ENCODE data around the gene GRK4.

Gene GRK4

DNA sequence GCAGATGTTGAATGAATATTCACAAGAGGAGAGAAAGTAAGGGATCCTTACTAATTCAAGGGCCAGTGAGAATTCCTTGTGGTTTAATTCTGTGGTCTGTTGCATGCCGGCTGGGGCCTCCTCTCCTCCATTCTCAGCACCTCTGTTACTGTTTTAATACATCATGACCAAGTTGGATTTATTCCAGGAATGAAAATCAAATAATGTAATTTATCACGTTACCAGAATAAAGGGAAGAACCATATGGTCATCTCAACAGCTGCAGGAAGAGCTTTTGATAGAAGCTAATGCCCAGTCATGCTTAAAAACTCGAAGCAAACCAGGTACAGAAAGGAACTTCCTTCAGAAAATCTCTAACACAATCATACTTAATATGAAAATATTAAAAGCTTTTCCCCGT is 54.1 kb downstream of the GRK4 start:
- DNase-seq, result peak; percentile 13

DNA sequence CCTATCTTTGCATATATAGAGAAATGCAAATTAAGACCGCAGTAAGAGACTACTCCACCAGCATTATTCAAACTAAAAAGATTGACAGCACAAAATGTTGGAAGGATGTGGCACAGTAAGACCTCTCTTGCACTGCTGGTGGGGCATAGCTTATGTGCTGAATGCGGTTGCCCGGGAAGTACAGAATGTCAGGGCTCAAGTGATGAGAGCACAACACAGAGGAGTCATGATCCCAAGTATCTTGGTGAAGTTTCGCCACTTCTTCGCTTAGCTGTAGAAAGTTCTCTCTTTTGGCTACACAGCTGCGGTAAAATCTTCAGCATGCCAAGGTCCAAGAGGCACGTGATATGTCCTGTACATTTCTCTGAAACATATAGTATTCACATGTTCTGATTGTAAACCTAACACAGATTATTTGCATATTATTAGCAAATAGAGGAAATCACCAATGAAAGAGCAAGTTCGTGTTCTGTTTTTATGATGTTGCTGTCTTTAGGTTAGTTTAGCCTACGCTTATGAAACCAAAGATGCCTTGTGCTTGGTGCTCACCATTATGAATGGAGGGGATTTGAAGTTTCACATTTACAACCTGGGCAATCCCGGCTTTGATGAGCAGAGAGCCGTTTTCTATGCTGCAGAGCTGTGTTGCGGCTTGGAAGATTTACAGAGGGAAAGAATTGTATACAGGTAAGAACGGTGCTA is 55.9 kb downstream of the GRK4 start:
- no peak for DNase-seq

DNA sequence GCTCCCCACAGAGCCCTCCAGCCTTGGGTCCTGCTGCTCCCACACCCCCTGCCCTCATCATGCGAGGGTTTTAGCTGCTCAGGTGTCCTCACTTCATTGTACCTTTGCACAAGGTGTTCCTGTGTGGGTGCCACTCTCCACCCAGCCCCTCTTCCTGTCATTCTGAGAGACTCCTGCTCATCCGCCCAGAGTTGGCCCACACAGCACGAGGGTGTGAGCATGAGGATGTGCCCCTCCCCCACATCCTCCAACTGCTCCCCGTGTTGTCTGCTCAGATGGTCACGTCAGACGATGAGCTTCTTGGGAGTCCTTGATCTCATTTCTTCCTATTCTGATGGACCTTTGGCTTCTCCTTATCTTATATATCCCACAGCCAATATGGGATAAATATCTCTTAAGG is 57.8 kb downstream of the GRK4 start:
- DNase-seq, result no peak

DNA sequence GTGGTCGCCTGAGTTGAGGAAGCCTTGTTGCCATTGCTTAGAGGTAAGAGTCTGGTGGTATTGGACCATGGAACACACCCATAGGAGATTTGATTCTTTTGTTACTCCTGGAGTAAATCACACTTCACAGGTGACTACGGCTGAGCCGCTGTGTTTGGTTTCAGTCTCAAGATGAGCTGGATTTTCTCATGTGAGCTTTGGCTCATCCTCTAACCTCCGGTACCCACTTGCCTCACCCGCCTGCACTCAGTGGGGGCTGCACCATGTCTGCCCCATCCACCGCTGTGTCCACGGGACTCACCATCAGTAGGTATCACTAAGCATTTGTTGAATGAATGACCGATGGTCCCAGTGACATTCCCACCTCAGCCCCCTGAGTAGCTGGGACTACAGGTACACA is 58.3 kb downstream of the GRK4 start:
- DNase-seq, result no peak

DNA sequence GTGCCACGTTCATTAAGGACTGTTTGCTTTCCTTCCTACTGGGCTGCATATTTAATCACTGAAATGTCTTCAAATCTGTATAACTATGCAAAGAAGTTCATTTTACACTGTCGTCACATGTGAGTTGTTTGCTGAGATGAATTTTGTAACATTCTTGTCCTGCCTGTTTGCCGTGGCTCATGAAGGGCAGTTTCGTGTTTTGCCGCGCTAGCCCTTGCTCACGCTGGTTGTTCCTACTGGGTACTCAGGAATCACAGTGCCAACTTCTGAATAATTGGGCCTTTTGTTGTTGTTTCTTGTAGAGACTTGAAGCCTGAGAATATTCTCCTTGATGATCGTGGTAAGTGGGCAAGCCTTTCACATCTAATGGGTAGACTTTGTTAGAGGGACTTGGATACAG is 58.7 kb downstream of the GRK4 start:
- DNase-seq, result no peak

DNA sequence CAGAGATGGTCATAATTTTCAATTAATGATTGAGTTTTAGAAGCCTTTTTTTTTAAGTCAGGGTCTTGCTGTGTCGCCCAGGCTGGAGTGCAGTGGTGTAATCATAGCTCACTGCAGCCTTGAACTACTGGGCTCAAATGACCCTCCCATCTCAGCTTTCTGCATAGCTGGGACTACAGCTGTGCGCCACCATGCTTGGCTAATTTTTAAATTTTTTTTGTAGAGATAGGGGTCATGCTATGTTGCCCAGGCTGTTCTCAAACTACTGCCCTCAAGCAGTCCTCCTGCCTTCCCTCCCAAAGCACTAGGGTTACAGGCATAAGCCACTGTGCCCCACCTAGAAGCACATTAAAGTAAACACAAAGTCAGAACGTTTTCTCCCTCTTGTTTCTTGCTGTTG is 59.3 kb downstream of the GRK4 start:
- no peak for DNase-seq

DNA sequence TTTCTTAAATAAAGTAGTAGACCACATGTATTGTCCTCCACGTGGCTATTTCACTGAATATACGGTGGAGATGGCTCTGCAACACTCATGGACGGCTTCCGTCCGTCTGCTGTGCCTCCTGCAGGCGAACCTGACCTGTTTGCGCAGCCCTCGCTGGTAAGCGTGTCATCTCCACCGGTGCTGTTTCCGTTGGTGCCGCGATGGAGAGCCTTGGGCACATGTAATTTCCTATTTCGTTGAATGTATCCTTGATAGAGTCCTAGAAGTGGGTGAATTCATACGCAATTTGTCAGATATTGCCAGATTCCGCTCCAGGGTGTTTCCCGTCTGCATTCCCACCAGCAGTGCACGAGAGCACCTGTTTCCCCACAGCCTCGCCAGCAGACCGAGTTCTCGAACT is 62.5 kb downstream of the GRK4 start:
- DNase-seq, result no peak

DNA sequence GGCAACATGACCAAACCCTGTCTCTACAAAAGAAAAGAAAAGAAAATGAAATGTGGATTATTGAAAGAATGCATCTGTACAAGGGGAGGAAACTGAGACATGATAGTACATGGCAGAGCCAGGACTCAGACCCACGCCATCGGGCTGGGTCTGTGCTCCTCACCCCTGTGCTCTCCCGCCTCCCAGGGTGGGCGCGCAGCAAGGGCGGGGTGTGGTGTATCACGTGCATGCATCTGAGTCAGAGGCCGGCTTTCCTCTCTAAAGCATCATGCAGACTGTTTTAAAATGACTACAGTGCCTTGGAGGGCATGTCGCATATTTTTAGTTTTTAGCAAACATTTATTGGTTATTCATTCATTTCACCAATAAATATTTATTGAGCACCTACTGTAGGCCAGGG is 63.2 kb downstream of the GRK4 start:
- DNase-seq, result peak; percentile 24

DNA sequence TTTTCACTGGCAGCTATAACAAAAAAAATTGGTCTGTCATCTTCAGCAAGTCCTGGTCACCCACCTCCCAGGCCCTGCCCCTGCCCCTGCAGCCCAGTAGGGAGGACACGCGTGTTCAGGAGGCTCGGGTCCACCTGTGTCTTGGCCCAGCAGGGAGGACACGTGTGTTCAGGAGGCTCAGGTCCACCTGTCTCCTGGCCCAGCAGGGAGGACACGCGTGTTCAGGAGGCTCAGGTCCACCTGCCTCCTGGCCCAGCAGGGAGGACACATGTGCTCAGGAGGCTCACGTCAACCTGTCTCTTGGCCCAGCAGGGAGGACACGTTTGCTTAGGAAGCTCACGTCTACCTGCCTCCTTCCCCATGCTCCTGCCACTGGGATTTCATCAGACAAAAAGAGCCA is 66.1 kb downstream of the GRK4 start:
- no peak for DNase-seq

DNA sequence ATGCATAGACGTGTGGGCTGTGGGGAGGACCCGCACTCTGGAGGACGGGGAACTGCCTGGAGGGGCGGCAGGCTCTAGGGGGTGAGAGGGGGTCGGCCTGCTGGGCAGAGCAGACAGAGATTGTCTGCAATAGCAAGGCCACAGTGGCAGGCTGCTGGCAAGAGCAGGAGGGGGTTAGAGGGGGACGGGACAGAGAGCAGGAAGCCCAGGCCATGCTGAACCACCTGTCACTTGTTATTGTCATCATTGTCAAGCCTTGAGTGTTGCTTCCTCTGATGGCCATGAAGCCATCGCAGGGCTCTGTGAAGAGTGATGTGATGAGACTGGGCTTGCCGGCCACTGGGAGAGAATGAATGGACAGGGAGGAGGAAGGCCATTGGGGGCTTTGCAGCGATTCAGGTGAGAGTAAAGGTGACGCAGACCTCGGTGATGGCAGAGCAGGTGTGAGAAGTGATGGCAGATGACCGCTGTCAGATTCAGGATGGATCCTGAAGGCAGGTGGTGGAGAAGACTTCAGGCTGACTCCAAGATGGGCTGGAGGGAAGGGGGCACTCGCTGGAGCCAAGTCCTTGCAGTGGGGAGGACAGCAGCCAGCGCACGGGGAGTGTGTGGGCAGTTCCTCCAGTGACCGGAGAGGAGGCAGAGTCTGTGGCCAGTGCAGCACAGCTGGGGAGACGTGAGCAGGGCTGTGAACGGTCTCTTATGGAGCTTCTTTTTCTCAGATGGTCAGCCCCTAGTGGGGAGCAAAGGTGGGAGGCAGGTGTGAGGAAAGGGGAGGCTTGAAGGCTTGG is 67.4 kb downstream of the GRK4 start:
- DNase-seq, result no peak

DNA sequence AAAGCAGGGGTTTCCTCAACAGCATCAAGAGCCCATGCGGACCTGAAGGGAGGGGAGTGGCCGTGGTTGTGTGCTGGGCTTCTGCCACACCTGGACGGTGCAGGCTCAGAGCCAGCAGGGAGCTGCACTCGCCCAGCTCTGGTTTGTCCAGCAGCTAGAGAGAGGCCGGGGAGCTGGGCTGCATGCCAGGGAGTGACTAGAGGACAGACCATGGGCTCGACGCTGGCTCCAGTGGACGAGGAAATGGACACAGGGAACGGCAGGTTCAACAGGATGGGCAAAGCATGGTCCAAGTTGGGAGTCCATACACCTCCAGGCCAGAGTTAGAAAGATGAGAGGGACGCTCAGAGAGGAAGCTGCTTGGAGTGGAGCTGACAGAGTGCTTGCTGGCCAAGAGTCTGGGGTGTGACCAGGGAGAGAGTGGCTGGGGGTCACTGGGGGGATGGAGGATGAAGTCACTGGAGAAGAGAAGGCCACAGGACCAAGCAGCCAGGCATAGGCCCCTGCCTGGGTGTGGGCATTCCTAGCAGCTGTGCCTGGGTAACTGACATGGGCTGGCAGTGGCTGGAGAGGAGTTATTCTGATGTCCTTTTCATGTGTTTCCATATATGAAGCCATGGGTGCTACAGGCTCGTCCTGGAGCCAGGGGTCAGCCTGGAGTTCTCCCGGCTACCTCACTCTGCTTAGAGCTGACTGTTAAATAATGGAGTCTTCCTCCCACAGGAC is 68.1 kb downstream of the GRK4 start:
- no peak for DNase-seq

DNA sequence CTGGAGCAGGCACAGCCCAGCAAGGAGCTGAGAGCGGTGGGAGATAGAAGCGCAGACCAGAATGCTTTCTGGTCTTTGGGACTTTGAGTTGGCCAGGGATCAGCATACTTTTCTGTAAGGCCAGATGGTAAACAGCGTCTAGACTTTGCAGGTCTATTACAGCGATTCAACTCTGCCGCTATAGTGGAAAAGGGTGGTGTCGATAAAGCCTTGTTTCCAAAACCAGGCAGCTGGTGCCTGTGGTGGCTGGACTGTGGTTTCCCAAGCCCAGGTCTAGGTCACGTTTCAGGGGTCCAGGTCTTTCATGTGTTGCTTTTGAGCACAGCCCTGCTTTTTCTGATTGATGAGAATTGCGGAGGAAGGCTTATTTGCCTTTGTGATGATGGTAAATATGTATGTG is 70.9 kb downstream of the GRK4 start:
- DNase-seq, result no peak

DNA sequence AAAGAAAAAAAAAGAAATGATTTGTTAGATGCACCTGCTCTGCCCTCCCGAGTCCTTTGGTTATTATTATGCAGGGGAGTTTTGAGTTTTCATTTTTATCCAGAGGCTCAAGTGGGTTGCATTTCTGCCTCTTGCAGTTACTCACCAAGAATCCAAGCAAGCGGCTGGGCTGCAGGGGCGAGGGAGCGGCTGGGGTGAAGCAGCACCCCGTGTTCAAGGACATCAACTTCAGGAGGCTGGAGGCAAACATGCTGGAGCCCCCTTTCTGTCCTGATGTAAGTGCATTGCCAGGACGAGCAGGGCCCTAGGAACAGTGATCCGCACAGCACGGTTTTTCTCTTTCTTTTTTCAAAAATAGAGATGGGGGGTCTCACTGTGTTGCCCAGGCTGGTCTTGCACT is 71.9 kb downstream of the GRK4 start:
- DNase-seq, result no peak

DNA sequence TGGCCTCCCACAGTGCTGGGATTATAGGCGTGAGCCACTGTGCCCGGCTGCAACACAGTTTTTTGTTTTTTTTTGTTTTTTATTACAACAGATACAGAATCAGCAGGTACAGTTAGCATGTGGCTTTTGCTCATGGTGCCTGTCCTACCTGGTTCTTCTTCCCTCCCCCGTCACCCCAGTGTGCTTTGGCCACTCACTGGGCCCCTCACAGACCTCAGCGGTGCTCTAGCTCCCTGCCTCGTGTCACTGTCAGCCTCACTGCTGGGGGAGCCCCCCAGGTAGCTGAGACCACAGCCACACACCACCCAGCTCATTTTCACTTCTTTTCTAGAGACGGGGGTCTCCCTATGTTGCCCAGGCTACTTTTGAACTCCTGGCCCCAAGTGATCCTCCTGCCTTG is 72.3 kb downstream of the GRK4 start:
- no peak for DNase-seq

DNA sequence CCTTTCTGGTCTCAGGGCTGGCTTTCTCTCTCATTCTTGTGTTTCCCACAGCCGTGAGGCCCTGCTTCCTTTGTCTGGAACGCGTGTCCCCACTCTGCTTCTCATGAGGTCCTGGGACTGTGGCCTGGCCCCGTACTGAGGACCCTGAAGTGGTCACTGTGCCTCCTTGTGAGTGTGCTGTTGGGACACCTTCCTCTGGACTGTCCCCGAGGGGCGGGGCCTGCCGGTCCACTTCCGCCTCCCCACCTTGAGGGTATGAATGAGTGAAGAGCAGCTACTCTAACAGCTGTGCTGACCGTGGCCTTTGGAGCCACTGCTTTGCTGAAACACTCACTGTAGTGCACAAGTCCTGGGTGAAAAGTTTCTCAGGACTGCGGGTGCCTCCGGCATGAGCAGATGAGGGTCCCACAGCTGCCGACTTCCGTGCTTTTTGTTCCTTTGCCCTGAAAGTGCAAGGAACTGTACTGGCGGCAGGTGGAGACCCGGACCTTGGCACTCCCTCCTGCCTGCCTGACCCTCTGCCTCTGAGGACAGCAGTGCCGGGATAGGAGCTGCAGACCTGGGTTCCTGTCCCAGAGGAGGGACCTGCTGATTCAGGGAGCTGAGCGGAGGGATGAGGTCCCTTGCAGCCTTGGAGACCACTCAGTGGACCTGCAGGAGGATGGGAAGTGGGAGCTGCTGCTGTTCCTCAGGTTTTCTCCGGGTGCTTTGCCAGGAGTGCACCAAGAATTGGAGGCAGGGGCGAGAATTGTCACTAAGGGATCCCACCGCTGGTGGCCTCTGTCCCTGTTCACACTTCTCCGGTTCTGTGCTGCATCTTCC is 73.0 kb downstream of the GRK4 start:
- DNase-seq, result no peak

DNA sequence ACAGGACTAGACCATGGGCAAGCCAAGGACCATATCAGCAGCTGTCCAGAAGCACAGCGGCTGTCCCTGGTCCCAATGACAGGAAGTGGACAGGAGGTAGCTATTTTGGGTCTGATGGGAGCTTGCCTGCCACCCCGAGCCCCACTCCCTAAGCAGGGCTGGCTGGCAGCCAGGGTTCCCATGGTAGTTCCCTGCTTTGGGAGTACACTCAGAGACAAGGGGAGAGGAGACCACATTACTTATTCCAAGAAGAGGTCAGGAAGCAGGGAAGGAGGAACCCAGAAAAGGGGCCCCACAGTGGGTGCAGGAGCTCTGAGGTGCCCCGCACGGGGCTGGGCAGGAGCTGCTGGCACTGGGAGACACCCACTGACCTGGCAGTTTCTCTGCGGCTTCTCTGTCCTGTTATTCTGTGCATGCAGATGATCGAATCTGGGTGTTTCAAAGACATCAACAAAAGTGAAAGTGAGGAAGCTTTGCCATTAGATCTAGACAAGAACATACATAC is 74.6 kb downstream of the GRK4 start:
- DNase-seq, result peak; percentile 72

DNA sequence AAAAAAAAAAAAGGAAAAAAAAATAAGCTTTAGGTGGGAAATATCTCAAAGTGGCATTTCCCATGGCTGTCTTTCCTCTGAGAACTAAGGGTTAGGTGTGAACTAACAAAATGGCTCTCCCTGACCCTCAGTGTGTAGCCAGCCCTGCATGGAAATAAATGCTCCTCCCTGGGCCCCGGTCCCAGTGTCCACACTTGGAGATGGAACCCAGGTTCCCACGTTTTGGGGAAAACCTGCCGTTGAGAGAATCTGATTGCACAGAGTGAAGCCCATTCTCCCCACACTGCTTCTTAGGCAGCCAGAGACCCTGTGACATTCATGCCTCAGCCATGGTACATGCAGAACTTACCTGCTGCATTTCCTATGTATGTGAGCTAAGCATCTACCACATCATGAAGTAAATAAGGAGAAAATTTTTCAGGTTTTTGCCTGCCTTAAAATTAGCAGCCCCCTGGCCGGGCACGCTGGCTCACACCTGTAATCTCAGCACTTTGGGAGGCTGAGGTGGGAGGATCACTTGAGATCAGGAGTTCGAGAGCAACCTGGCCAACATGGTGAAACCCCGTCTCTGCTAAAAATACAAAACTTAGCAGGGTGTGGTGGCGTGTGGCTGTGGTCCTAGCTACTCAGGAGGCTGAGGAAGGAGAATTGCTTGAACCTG is 76.5 kb downstream of the GRK4 start:
- no peak for DNase-seq

DNA sequence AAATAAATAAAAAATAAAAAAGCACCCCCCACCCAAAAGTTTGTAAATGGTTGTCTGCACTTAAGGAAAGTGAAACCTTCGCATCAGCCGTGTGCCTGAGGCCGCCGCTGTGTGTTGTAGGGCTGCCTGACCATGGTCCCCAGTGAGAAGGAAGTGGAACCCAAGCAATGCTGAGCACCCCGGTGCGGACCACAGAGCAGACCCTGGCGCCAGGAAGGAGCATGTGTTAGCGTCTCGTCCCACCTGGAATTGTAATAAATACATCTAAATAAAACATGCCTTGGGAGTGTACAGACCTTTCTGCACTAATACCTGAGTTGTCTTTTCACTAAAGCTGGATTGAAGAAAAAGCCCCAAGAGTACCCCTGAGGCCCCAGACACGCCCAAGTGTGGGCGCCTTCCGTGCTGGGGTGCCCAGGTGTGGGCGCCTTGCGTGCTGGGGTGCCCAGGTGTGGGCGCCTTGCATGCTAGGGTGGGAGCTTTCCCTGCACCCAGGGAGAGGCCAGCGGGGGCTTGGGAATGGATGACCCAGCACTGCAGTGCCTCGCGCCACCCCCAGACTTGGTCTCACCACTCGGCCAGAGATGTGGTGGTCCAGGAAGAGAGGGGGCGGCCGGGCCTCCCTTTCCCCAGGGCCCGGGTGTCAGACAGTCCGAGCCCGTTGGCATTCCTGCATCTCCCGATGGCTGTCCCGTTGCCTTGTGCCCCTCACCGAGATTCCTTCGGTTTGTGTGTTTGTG is 77.3 kb downstream of the GRK4 start:
- DNase-seq, result no peak

DNA sequence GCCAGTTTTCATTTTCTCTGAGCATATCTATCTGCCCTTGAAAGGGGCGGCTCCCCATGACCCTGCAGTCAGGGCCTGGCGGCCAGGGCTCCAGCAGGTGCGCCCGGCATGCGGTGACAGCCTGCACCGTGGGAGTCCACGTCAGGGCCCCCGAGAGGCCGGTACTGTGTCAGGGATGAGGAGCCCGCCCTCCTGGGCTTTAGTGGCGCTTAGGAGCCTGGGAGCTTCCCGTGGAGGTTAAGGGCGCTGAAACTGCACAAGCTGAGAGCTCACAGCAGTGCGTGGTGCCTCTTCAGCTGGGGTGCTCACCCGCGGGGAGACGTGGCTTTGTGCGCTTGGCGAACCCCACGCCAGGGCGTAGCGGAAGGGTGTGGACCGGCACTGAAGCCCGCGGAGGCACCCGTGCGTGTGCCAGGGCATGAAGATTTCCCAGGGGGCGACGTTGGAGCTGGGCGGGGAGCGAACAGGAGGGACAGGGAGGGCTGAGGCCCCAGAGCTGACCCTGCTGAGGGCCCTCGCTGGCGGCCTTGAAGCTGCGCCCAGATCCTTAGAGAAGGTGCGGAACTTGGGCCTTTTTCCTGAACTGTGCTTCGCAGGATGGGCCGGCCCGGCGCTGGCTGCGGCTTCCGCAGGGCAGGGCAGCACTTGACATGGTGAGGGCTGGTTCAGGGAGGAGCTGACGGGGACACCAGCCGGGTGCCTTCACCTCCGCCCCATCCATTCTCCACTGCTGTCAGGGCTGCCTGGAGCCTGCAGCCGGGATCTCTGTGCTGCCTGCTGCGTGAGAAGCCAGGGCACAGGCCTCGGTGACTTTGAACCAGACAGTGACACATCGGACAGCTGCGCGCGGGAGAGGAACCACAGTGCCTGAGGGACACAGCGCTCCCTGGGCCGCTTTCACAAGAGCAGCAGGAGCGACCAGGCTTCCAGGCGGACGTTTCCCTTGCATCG is 78.1 kb downstream of the GRK4 start:
- DNase-seq, result peak; percentile 67

DNA sequence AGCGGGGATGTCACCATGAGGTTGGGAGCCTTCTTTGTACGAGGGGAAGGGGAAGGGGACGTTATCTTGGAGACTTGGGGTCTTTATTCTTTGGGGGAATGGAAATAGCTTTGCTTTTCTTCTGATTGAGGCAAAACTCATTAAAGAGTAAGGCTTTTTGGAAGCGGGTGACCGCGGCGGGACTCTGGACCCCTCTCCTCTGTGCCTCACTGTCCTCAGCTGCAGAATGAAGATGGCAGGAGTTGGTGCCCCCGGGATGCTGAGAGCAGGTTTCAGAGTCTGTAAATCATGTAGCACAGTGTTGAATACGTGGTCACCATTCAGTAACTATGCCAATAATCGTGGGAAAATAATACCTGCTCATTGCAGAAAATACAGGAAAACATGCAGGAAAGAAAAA is 78.9 kb downstream of the GRK4 start:
- no peak for DNase-seq
